ENCODE data around the gene GIT1.
A peak's percentile ranks its signal among the peaks of the same experiment; 100 is the strongest.

The GIT1 gene, protein sequence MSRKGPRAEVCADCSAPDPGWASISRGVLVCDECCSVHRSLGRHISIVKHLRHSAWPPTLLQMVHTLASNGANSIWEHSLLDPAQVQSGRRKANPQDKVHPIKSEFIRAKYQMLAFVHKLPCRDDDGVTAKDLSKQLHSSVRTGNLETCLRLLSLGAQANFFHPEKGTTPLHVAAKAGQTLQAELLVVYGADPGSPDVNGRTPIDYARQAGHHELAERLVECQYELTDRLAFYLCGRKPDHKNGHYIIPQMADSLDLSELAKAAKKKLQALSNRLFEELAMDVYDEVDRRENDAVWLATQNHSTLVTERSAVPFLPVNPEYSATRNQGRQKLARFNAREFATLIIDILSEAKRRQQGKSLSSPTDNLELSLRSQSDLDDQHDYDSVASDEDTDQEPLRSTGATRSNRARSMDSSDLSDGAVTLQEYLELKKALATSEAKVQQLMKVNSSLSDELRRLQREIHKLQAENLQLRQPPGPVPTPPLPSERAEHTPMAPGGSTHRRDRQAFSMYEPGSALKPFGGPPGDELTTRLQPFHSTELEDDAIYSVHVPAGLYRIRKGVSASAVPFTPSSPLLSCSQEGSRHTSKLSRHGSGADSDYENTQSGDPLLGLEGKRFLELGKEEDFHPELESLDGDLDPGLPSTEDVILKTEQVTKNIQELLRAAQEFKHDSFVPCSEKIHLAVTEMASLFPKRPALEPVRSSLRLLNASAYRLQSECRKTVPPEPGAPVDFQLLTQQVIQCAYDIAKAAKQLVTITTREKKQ

GRCh38 chr17:29589524-29590410, at the start of gene GIT1:
Gene GIT1, minus strand, starts transcription at chr17:29589648. Its CDS starts 270 bp downstream, at chr17:29589378.
- DNase-seq: peak; percentile 87

- no peak for DNase-seq
Observed at GRCh38 chr17:29633886-29634285, 44.4 kb upstream of the GIT1 start.

- no peak for DNase-seq
Observed at GRCh38 chr17:29630630-29631193, 41.3 kb upstream of the GIT1 start.

DNA sequence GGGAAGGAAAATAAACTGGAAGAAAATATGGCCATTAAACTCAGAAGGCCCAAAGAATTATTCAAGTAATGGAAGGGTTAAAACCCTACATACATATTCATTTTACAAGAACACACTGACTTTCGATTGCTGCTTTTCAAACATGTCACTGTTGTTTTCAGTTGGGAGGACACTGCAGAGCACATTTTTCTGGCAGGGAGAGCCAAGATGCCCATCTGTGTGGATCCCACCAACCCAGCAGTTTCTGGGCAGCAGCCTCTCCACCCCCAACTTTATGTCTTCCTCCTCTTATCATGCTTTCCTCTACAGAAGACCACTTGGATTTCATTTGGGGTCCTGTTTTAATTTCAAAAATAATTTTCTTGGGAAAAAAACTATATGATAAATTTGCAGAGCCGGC, 40.4 kb upstream of the GIT1 start:
- no peak for DNase-seq

DNA sequence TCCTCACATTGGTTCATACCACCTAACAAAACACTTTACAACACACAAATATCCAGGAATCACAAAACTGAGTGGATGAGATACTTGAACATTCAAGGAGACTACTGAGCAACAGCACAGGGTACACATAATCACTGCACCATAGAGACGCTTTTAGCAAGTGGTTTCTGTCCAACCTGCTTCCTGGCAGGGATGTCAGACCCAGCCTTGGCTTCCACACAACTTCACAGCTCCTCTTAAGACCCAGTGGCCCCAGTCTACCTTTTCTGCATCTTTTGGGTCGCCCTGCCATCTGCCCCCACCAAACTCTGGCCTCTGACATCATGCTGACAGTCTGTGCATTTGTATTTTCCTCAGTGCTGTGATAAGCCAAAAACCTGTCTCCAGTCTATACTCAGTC, 39.2 kb upstream of the GIT1 start:
- no peak for DNase-seq

GRCh38 chr17:29627951-29628350, 38.5 kb upstream of the GIT1 start:
- no peak for DNase-seq

- no peak for DNase-seq
Observed at GRCh38 chr17:29625037-29625750, 35.7 kb upstream of the GIT1 start.

DNA sequence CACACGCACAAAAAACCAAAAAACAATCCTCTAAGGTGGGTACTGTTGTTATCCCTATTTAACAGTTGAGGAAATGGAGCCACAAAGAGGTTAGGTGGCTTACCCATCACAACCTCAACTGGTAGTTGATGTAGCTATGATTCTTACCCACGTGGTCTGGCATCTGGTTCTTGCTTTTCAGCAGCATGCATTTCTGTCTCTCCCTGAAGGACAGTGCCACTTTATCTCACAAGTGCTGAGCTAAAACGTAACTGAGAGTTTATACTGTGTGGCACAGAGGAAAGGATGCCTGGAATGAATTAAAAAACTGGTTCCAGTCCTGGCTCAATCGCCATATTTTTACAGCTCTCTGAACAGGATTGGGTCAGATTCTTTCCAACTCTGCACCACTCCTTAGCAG, 35.1 kb upstream of the GIT1 start:
- no peak for DNase-seq

GRCh38 chr17:29623283-29623647, 33.8 kb upstream of the GIT1 start:
- no peak for DNase-seq

- DNase-seq: no peak
Observed at GRCh38 chr17:29622337-29623282, 33.2 kb upstream of the GIT1 start, which contains the start of gene CORO6. Gene CORO6, minus strand, starts transcription at chr17:29622912. Its CDS starts 1,491 bp downstream, at chr17:29621421.

DNA sequence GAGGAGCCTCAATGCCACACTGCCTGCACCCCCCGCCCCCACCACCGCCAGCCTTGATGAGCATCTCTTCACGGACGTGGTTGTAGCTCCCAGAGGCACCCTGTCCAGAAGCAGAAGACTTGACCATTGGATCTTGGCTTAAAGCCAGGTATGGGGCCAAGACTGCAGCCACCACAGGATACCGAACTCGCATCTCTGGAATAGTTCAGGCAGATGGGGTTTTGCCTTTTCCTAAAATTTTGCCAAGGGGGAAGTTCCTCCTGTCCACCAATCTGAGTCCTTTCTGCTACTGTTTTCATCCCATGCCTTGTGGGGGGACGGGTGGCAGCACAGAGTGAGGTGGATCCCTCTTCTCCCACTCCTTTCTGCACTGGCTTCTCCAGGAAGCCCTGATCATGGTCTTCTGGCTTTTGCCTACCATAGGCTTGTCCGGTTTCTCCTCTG, 32.3 kb upstream of the GIT1 start:
- no peak for DNase-seq

- no peak for DNase-seq
Observed at GRCh38 chr17:29620779-29621500, 31.5 kb upstream of the GIT1 start.

DNA sequence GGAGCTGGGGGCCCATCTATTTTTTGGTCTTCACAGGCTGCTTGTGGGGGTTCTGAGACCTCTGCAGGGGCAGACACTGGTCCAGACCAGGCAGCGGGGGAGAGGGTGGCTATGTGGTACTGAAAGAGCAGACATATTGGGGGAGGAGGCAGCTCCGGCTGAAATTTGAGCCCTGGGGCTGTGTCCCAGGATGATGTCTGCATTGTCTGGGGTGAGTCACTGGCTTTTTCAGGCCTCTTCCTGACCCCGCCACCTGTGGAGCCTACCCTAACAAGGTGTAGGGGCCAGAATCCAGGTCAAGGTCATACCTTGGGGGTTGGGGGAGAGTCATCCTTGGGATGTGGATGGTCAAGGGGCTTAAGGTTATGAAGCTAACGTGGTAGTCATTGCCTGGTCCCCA, 30.8 kb upstream of the GIT1 start:
- DNase-seq: no peak

DNA sequence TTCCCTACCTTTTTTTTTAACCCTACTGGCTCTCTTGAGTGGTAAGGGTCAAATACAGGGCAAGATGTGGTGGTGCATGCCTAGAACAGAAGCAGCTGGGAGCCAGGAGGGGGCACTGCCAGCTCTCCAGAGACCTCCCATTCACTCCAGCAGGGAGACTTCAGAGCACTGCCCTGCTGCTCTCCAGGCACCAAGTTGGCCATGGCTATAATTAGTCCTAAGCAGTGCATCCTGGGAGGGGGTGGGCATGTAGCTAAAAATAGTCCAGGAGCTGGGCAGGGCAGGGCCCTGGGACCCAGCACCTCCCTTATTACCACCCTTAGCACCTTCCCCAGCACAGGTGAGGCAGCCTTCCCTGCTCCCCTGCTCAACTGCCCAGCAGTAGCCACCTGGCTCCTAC, 29.8 kb upstream of the GIT1 start:
- DNase-seq: peak; percentile 44

GRCh38 chr17:29618272-29619065, 29.0 kb upstream of the GIT1 start:
- no peak for DNase-seq

DNA sequence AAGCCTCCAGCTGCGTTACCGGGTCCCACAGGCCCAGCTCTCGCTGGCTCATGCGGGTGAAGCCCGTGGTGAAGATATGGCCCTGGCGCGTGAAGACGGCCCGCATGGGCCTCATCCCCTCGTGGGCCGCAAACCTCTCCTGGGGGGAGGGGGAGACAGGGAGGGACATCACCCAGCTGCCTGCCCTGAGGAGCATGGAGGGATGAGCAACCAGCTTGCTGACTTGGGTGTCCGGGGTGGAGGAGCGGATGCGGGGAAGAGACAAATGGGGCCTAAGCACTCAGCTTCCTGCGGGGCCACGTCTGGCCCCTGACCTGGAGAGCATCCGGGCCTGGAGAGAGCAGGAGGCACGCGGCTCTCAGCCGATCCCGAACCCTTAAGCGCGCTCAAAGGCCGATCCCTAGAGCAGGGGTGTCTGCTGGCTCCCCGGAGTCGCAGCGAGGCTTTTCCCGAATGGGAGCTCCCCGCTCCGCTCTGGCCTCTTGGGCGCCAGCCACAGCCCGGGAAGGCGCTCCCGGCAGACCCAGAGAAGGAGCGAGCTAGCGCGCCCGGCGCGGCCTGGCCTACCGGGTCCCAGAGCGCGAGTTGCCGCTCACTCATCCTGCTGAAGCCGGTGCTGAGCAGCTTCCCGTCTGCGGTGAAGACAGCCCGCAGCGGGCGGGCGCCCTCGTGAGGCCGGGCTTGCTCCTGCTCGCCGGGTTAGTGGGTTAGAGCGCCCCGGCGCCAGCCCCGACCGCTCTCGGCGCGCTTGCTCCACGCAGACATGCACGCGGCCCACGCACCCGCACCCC, 28.2 kb upstream of the GIT1 start:
- peak; percentile 73 for DNase-seq

DNA sequence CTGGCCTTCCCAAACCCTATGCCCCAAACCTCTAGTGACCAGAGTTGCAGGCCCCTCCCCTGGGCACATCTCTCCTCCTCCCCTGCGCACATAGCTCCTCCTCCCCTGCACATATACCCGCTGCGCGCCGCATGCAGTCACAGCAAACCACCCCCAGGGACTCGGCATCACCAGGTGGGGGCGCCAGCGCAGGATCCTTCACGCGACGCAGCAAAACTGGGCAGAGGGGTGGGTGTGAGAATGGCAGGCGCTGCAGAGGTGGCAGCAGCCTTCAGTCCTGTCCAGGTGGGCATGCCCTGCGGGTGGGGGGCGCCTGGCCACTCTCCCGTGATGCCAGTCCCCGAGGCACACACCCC, 27.7 kb upstream of the GIT1 start:
- peak; percentile 70 for DNase-seq

- DNase-seq: no peak
Observed at GRCh38 chr17:29616300-29617048, 27.0 kb upstream of the GIT1 start.

All from right forelimb (tissue), 1 donor.